Spinal cord (tissue), 10 donors: Measurements from ENCODE around the gene PKNOX2. TPM values are rescaled to one million over a fixed set of nuclear protein-coding genes. Genes with fewer than 3 reads are reported as not detected.
A peak's percentile ranks its signal among the peaks of the same experiment; 100 is the strongest.

Experiments
- DNase-seq, 6 donors: peaks; one replicate each; pipeline versions ENCODE4 v3.0.0 to v3.0.0-alpha.2; 2013 to 2015; ENCODE audit warnings: low spot score in 6 of 6, low read depth in 4 of 6
- H3K27ac ChIP-seq: one replicate; pipeline ENCODE4 v1.5.1; 2013; ENCODE audit warnings: low read depth, low read length, control low read depth
- H3K27me3 ChIP-seq: one replicate; pipeline ENCODE4 v1.6.1; 2013; ENCODE audit warnings: low read length; ENCODE audit not compliant: control insufficient read depth, insufficient read depth
- H3K36me3 ChIP-seq: one replicate; pipeline ENCODE4 v1.6.1; 2013; ENCODE audit warnings: low read length; ENCODE audit not compliant: control insufficient read depth, insufficient read depth
- H3K4me1 ChIP-seq: one replicate; pipeline ENCODE4 v1.6.1; 2013; ENCODE audit warnings: low read length; ENCODE audit not compliant: control insufficient read depth, insufficient read depth
- H3K4me3 ChIP-seq: one replicate; pipeline ENCODE4 v1.5.1; 2013; ENCODE audit warnings: low read depth, low read length, control low read depth
- H3K9me3 ChIP-seq: one replicate; pipeline ENCODE4 v1.6.1; 2013; ENCODE audit warnings: low read length; ENCODE audit not compliant: control insufficient read depth, insufficient read depth
- WGBS: methylation state at CpG from one replicate; pipeline ENCODE4 v1.1.5; 2013; ENCODE audit warnings: missing lambda C conversion rate; ENCODE audit not compliant: insufficient coverage; 5-methylcytosine and 5-hydroxymethylcytosine counted together
- polyA plus RNA-seq, 2 donors: library from polyadenylated mRNA; unstranded; fragments of 120-200 nt; gene quantifications; one replicate each; pipeline ENCODE4 v1.2.1, GENCODE V29; 2013; ENCODE audit not compliant: insufficient read length in 2 of 2
- total RNA-seq, 2 donors: library from RNA; depleted of rRNA in 1 of 2; stranded (reverse); fragments of 120-200 nt in 1 of 2; fragments of >200 nt in 1 of 2; gene quantifications; one replicate each; pipeline versions ENCODE4 v1.2.3 to v1.2.4, GENCODE V29; 2013 to 2014
- donor health status: healthy.

PKNOX2 gene
- total and polyA plus RNA-seq, 4 donors: 10.6 to 41.2 (median 26.6) TPM

- Histone ChIP-seq H3K9me3 (no peaks in the 10 kb centered on the region), H3K4me1 (peaks cover 17% of the 10 kb centered on the region), H3K27me3 (no peaks in the 10 kb centered on the region), H3K4me3 (no peak overlapping the region), H3K27ac (no peak overlapping the region), H3K36me3 (no peaks in the 10 kb centered on the region)
- DNase-seq: no peak
Observed at GRCh38 chr11:125136001-125136400, 28.6 kb upstream of the PKNOX2 start.

- Histone ChIP-seq H3K9me3 (no peaks in the 10 kb centered on the region), H3K4me3 (no peak overlapping the region), H3K4me1 (peaks cover 30% of the 10 kb centered on the region), H3K27me3 (no peaks in the 10 kb centered on the region), H3K36me3 (no peaks in the 10 kb centered on the region), H3K27ac (no peak overlapping the region)
- WGBS: 73% methylated on average over 3 of the region's 8 CpGs
- no peak for DNase-seq
Observed at GRCh38 chr11:125138966-125139365, 25.6 kb upstream of the PKNOX2 start.

- no peaks in the 10 kb centered on the region for H3K9me3 ChIP-seq
- no peaks in the 10 kb centered on the region for H3K36me3 ChIP-seq
- no peak overlapping the region for H3K27ac ChIP-seq
- H3K4me3 ChIP-seq: no peak overlapping the region
- H3K27me3 ChIP-seq: no peaks in the 10 kb centered on the region
- 25% methylated on average over 1 of the region's 3 CpGs for WGBS
- peaks cover 30% of the 10 kb centered on the region for H3K4me1 ChIP-seq
- DNase-seq: peak in 2 of 6 donors; percentile 36 to 64
Observed at GRCh38 chr11:125139778-125140177, 24.8 kb upstream of the PKNOX2 start.

GRCh38 chr11:125140233-125140632, 24.3 kb upstream of the PKNOX2 start:
- DNase-seq: peak in 2 of 6 donors; percentile 64 to 77
- 19% methylated on average over 2 of the region's 8 CpGs for WGBS
- Histone ChIP-seq H3K36me3 (no peaks in the 10 kb centered on the region), H3K4me1 (peaks cover 30% of the 10 kb centered on the region), H3K9me3 (no peaks in the 10 kb centered on the region), H3K4me3 (no peak overlapping the region), H3K27me3 (no peaks in the 10 kb centered on the region), H3K27ac (no peak overlapping the region)

GRCh38 chr11:125141178-125141577, 23.4 kb upstream of the PKNOX2 start:
- 44% methylated on average over 12 of the region's 12 CpGs for WGBS
- Histone ChIP-seq H3K27me3 (no peaks in the 10 kb centered on the region), H3K4me3 (no peak overlapping the region), H3K4me1 (peaks cover 30% of the 10 kb centered on the region), H3K36me3 (no peaks in the 10 kb centered on the region), H3K27ac (no peak overlapping the region), H3K9me3 (no peaks in the 10 kb centered on the region)
- peak in 1 of 6 donors; percentile 21 for DNase-seq

GRCh38 chr11:125141686-125142535, 22.6 kb upstream of the PKNOX2 start:
- H3K4me1 ChIP-seq: peaks cover 30% of the 10 kb centered on the region
- DNase-seq: peak in 2 of 6 donors; percentile 77 to 81
- WGBS: 41% methylated on average over 16 of the region's 18 CpGs
- no peak overlapping the region for H3K27ac ChIP-seq
- H3K36me3 ChIP-seq: no peaks in the 10 kb centered on the region
- H3K27me3 ChIP-seq: no peaks in the 10 kb centered on the region
- H3K9me3 ChIP-seq: no peaks in the 10 kb centered on the region
- H3K4me3 ChIP-seq: no peak overlapping the region

GRCh38 chr11:125146232-125146631, 18.3 kb upstream of the PKNOX2 start:
- Histone ChIP-seq H3K27ac (no peak overlapping the region), H3K36me3 (no peaks in the 10 kb centered on the region), H3K4me3 (no peak overlapping the region), H3K9me3 (no peaks in the 10 kb centered on the region), H3K4me1 (peaks cover 10% of the 10 kb centered on the region), H3K27me3 (no peaks in the 10 kb centered on the region)
- no CpG with 5 or more reads among the region's 1 CpG for WGBS
- no peak for DNase-seq

- Histone ChIP-seq H3K27me3 (no peaks in the 10 kb centered on the region), H3K4me1 (peaks cover under 1% of the 10 kb centered on the region), H3K4me3 (no peak overlapping the region), H3K27ac (no peak overlapping the region), H3K36me3 (no peaks in the 10 kb centered on the region), H3K9me3 (no peaks in the 10 kb centered on the region)
- peak in 1 of 6 donors; percentile 10 for DNase-seq
- no CpG with 5 or more reads among the region's 6 CpGs for WGBS
Observed at GRCh38 chr11:125147280-125147679, 17.3 kb upstream of the PKNOX2 start.

- Histone ChIP-seq H3K9me3 (no peaks in the 10 kb centered on the region), H3K36me3 (no peaks in the 10 kb centered on the region)
- no peak for DNase-seq
Observed at GRCh38 chr11:125148011-125148410, 16.5 kb upstream of the PKNOX2 start.

GRCh38 chr11:125148743-125149142, 15.8 kb upstream of the PKNOX2 start:
- Histone ChIP-seq H3K4me3 (no peak overlapping the region), H3K27me3 (no peaks in the 10 kb centered on the region), H3K27ac (no peak overlapping the region), H3K4me1 (no peaks in the 10 kb centered on the region), H3K36me3 (no peaks in the 10 kb centered on the region), H3K9me3 (no peaks in the 10 kb centered on the region)
- peak in 1 of 6 donors; percentile 25 for DNase-seq
- WGBS: 77% methylated on average over 3 of the region's 5 CpGs

More at GRCh38 chr11:125148011-125148410, 16.5 kb upstream of the PKNOX2 start:
- no peak overlapping the region for H3K4me3 ChIP-seq
- no peak overlapping the region for H3K27ac ChIP-seq
- H3K4me1 ChIP-seq: no peaks in the 10 kb centered on the region
- no peaks in the 10 kb centered on the region for H3K27me3 ChIP-seq
